ENCODE measurements around the gene GABRR3.
"Not testable (repeated sequence)": the region's sequence is repeated elsewhere in the genome, so short reads cannot be mapped to it uniquely, and the experiment has no call there.

GABRR3 gene

GRCh38 chr3:98021830-98022560, 13.1 kb downstream of the GABRR3 start:
- DNase-seq (ENCODE audit: low spot score) = no peak

- no peak for DNase-seq (ENCODE audit: low spot score)
Measured at GRCh38 chr3:98020412-98020811, 14.7 kb downstream of the GABRR3 start.

- DNase-seq (ENCODE audit: low spot score) = no peak
Measured at GRCh38 chr3:98018301-98018700, 16.8 kb downstream of the GABRR3 start.

- no peak for DNase-seq (ENCODE audit: low spot score)
Measured at GRCh38 chr3:98014268-98014585, 20.9 kb downstream of the GABRR3 start.

- no peak for DNase-seq (ENCODE audit: low spot score)
Measured at GRCh38 chr3:98013411-98014267, 21.5 kb downstream of the GABRR3 start.

- DNase-seq (ENCODE audit: low spot score) = no peak
Measured at GRCh38 chr3:98012979-98013378, 22.1 kb downstream of the GABRR3 start.

GRCh38 chr3:98010883-98011449, 24.1 kb downstream of the GABRR3 start:
- DNase-seq (ENCODE audit: low spot score) = not testable (repeated sequence)

GRCh38 chr3:98010194-98010882, 24.8 kb downstream of the GABRR3 start:
- no peak for DNase-seq (ENCODE audit: low spot score)

- no peak for DNase-seq (ENCODE audit: low spot score)
Measured at GRCh38 chr3:98008855-98009254, 26.3 kb downstream of the GABRR3 start.

GRCh38 chr3:98005438-98005837, 29.7 kb downstream of the GABRR3 start:
- no peak for DNase-seq (ENCODE audit: low spot score)

- DNase-seq (ENCODE audit: low spot score) = no peak
Measured at GRCh38 chr3:98004721-98005120, 30.4 kb downstream of the GABRR3 start.

- DNase-seq (ENCODE audit: low spot score) = peak; percentile 7
Measured at GRCh38 chr3:98003306-98003969, 31.7 kb downstream of the GABRR3 start.

- no peak for DNase-seq (ENCODE audit: low spot score)
Measured at GRCh38 chr3:98002717-98003116, 32.4 kb downstream of the GABRR3 start.

GRCh38 chr3:97999994-98000393, 35.1 kb downstream of the GABRR3 start:
- DNase-seq (ENCODE audit: low spot score) = no peak

GRCh38 chr3:97999103-97999502, 36.0 kb downstream of the GABRR3 start:
- DNase-seq (ENCODE audit: low spot score) = no peak

GRCh38 chr3:97996988-97997387, 38.1 kb downstream of the GABRR3 start:
- DNase-seq (ENCODE audit: low spot score) = no peak

GRCh38 chr3:97994328-97994945, 40.7 kb downstream of the GABRR3 start:
- DNase-seq (ENCODE audit: low spot score) = no peak

GRCh38 chr3:97993526-97993925, 41.6 kb downstream of the GABRR3 start:
- no peak for DNase-seq (ENCODE audit: low spot score)

- DNase-seq (ENCODE audit: low spot score) = no peak
Measured at GRCh38 chr3:97992547-97993173, 42.5 kb downstream of the GABRR3 start.

- peak; percentile 16 for DNase-seq (ENCODE audit: low spot score)
Measured at GRCh38 chr3:97991293-97991682, 43.8 kb downstream of the GABRR3 start.
